Fibroblast of skin of left biceps (primary cell): Measurements from ENCODE around the gene PTPRD.

Experiments used
- DNase-seq, 2 experiments: peaks; one replicate each; pipeline ENCODE4 v3.0.0-alpha.2; 2013; ENCODE audit warnings: low read depth in 2 of 2

The PTPRD gene

GRCh38 chr9:10268531-10269485, 344.0 kb downstream of the PTPRD start:
- no peak for DNase-seq

GRCh38 chr9:10265153-10265631, 347.6 kb downstream of the PTPRD start:
- DNase-seq = peak in 1 of 2 experiments; percentile 45

- DNase-seq = no peak
These were observed 352.3 kb downstream of the PTPRD start for GRCh38 chr9:10260501-10260900.

DNA sequence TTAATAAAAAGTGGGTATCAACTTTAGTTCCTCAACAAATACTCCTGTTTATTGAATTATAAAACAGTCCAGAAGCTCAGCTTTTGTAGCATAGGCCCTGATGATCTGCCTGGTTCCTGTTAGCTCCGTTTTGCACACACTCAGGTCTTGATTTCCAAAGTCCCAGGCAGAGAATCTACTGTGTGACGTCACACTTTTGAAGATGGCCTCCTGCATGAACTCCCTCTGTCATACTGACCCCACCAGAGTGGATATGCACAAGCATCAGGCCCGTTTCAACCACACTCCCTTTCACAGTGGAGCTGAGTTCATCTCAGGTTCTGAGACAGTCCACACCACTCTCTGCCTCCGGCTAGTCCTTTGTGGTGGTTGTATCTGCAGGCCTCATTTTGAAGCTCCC, 353.1 kb downstream of the PTPRD start:
- DNase-seq = no peak

DNA sequence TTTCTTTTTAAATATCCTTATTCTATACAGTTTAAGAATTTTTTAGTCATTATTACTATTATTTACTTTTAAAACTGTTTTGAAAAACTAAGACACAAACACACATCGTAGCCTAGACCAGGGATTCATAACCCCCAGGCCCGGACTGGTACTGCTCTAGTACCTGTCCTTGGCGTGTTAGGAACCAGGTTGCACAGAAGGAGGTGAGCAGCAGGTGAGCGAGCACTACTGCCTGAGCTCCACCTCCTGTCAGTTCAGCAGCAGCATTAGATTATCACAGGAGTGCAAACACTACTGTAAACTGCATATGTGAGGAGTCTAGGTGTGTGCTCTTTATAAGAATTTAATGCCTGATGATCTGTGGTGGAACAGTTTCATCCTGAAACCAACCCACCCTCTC, 357.0 kb downstream of the PTPRD start:
- no peak for DNase-seq

GRCh38 chr9:10254338-10254737, 358.5 kb downstream of the PTPRD start:
- DNase-seq = no peak

- no peak for DNase-seq
These were observed 359.5 kb downstream of the PTPRD start for GRCh38 chr9:10253341-10253740.

GRCh38 chr9:10252174-10252573, 360.6 kb downstream of the PTPRD start:
- no peak for DNase-seq

DNA sequence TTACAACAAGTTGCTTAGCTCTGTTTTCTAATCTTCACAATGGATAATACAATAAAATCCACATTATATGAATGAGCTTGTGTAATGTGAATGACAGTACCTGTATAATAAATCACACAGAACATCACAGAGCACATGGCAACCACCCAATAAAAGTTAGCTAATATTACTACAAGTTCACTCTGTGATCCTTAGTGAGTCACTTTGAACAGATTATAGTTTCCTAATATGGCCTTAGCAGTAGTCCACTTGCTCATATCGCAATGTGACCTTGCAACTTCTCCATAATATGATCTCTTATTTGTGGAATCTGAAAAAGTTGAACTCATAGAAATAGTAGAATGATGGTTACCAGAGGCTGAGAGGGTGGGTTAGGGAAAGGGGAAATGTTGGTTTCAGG, 361.3 kb downstream of the PTPRD start:
- DNase-seq = peak in 1 of 2 experiments; percentile 40

DNA sequence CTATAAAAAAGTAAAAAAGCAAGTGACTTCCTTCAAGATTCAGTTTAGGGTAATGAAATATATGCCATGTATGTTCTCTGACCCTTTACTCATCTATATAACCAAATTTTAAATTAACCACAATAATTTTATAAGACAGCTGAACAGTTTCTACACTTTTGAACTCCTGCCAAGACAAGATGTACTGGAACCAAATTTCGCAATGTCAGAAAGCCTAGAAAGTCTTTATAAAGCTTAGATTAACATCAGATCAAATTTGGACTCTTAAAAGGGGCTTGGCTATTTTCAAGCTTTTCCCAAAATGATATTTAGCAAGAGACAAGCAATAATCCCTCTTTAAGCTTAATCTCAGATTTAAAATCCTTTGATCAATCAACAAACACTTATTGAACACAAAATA, 362.6 kb downstream of the PTPRD start:
- peak in 1 of 2 experiments; percentile 25 for DNase-seq

GRCh38 chr9:10248890-10249289, 363.9 kb downstream of the PTPRD start:
- no peak for DNase-seq

- no peak for DNase-seq
These were observed 370.5 kb downstream of the PTPRD start for GRCh38 chr9:10242255-10242654.

- DNase-seq = no peak
These were observed 374.7 kb downstream of the PTPRD start for GRCh38 chr9:10238087-10238486.

DNA sequence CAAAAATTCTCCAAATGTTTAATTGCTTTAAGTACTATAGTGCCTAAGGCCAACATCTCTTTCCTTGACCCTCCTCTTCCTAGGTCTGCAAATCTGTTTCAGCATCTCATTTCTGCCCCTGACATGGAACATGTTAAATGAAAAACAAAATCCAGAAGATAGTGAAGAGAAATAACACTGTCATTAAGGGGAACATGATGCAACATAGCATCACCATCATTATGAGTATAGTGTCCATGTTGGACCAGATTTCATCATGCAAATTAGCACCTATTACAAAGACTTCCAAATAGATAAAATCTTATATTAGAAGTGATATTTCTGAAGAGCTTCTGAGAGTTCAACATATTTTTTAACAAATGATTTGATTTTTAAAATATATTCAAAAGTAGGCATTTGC, 375.2 kb downstream of the PTPRD start:
- DNase-seq = no peak

GRCh38 chr9:10236161-10236560, 376.6 kb downstream of the PTPRD start:
- DNase-seq = no peak

DNA sequence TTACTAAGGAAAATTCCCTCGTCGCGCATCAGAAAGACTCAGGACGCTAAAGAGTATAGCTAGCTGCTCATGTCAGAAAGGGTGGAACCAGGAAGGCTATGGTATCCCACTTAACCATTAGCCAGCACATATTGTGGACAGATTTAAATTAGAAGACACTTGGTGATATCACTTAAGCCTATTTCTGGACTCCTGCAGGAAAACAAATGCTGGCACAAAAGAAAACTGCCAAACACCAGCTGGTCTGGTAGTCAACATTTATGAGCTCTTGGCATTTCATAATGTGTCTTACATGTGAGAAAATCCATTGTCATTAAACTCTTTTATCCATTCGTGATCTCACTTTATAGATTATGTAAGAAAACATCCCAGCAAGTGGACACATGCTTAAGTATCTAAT, 377.4 kb downstream of the PTPRD start:
- no peak for DNase-seq

GRCh38 chr9:10232352-10232930, 380.4 kb downstream of the PTPRD start:
- DNase-seq = no peak

DNA sequence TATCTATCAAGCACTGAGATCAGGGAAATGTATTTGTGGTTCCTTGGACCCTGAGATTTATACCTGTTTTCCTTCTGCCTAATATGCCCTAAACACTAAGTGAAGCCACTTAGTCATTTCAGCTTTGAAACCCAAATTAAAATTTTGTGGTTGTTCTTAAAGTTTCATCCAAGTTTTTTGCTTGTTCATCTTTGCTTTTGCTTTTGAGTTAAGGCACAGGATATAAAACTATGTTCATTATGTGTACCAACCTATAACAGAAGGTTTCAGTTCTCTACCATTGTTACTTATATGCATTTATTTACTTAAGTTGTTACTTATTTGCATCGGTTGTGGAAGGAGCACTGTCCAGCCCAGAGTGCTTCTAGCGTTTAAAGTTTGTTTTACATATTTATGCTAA, 382.3 kb downstream of the PTPRD start:
- no peak for DNase-seq

GRCh38 chr9:10228082-10228481, 384.7 kb downstream of the PTPRD start:
- DNase-seq = no peak

DNA sequence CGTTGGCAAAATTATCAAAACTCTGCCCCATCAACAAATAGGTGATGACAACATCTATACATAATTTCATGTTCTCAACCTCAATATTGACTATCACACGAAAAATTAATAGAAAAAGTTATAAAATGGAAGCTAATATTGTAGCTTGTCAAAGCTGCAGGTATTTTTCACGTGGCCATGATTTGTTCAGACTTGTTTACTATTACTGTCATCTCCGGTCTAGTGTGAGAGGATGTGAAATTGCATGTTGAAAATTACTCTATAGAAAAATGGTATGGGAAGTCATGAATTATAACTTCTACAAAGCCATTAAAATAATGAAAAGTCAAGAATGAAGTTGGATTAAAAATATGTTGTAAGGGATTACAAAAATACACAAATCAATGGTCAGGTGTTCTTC, 385.8 kb downstream of the PTPRD start:
- no peak for DNase-seq

- no peak for DNase-seq
These were observed 400.1 kb downstream of the PTPRD start for GRCh38 chr9:10212702-10213101.

- no peak for DNase-seq
These were observed 404.1 kb downstream of the PTPRD start for GRCh38 chr9:10208691-10209069.

- no peak for DNase-seq
These were observed 408.5 kb downstream of the PTPRD start for GRCh38 chr9:10204276-10204675.
